Activated CD4-positive, alpha-beta T cell treated with anti-CD3 and anti-CD28 coated beads, Interleukin-2, amount 50 U/mL, for 24 hours (primary cell): Measurements from ENCODE around the gene CCDC73.
"Not testable (repeated sequence)": the region's sequence is repeated elsewhere in the genome, so short reads cannot be mapped to it uniquely, and the experiment has no call there.

Source experiments
- DNase-seq, 2 donors: peaks; one replicate each; pipeline ENCODE4 v3.0.0-alpha.2; 2020; ENCODE audit warnings: low read depth in 1 of 2, low spot score in 1 of 2

The CCDC73 gene

GRCh38 chr11:32794439-32794838 is at the start of gene CCDC73:
Gene CCDC73, minus strand, starts transcription at chr11:32794662. Its CDS starts 34,419 bp downstream, at chr11:32760243.
- no peak for DNase-seq

GRCh38 chr11:32843544-32843943 is 49.1 kb upstream of the CCDC73 start:
- DNase-seq = no peak

GRCh38 chr11:32840587-32840986 is 46.1 kb upstream of the CCDC73 start:
- no peak for DNase-seq

GRCh38 chr11:32839308-32839707 is 44.8 kb upstream of the CCDC73 start:
- DNase-seq = no peak

GRCh38 chr11:32838505-32839274 is 44.2 kb upstream of the CCDC73 start:
- DNase-seq = no peak

GRCh38 chr11:32836946-32837345 is 42.5 kb upstream of the CCDC73 start:
- DNase-seq = no peak

GRCh38 chr11:32833921-32834320 is 39.5 kb upstream of the CCDC73 start:
- no peak for DNase-seq

GRCh38 chr11:32831221-32831620 is 36.8 kb upstream of the CCDC73 start:
- DNase-seq = no peak

- no peak for DNase-seq
These were observed 36.3 kb upstream of the CCDC73 start for GRCh38 chr11:32830796-32831195.

GRCh38 chr11:32830413-32830738 is 35.9 kb upstream of the CCDC73 start:
- no peak for DNase-seq

- DNase-seq = peak; percentile 11 to 16
These were observed 35.4 kb upstream of the CCDC73 start, which contains the start of gene PRRG4 for GRCh38 chr11:32829680-32830412. Gene PRRG4, plus strand, starts transcription at chr11:32829927. Its CDS starts 603 bp downstream, at chr11:32830530.

GRCh38 chr11:32829157-32829679 is 34.8 kb upstream of the CCDC73 start:
- DNase-seq = no peak

GRCh38 chr11:32827276-32827675 is 32.8 kb upstream of the CCDC73 start:
- DNase-seq = no peak

- no peak for DNase-seq
These were observed 31.7 kb upstream of the CCDC73 start for GRCh38 chr11:32826113-32826512.

GRCh38 chr11:32823617-32824016 is 29.2 kb upstream of the CCDC73 start:
- DNase-seq = not testable (repeated sequence)

- no peak for DNase-seq
These were observed 27.6 kb upstream of the CCDC73 start for GRCh38 chr11:32821917-32822560.

- no peak for DNase-seq
These were observed 27.1 kb upstream of the CCDC73 start for GRCh38 chr11:32821517-32821916.

GRCh38 chr11:32820497-32820896 is 26.0 kb upstream of the CCDC73 start:
- DNase-seq = no peak

GRCh38 chr11:32819187-32819586 is 24.7 kb upstream of the CCDC73 start:
- DNase-seq = no peak

- no peak for DNase-seq
These were observed 23.4 kb upstream of the CCDC73 start for GRCh38 chr11:32817852-32818183.

GRCh38 chr11:32817181-32817851 is 22.9 kb upstream of the CCDC73 start:
- no peak for DNase-seq
